H1 (cell line): ENCODE results near the gene IGSF9B. TPM values are rescaled to one million over a fixed set of nuclear protein-coding genes. Genes with fewer than 3 reads are reported as not detected.

Experiments
- CTCF ChIA-PET: fragments of 300-600 bp; sonication (Branson Sonifier 250); formaldehyde crosslinking; loops from one replicate; lab custom pipeline; 2021; ENCODE audit not compliant: partially characterized antibody; lab: Charles Lee
- POLR2A ChIA-PET: fragments of 300-600 bp; sonication (Branson Sonifier 250); formaldehyde crosslinking; loops from one replicate; lab custom pipeline; 2021; ENCODE audit warnings: inconsistent platforms; ENCODE audit not compliant: partially characterized antibody; lab: Charles Lee
- DNase-seq, 2 experiments: peaks; one replicate each; pipeline versions ENCODE4 v3.0.0 to v3.0.0-alpha.2; 2010 to 2022; ENCODE audit warnings: low spot score in 2 of 2, low read depth in 1 of 2, mixed read lengths in 1 of 2
- FAIRE-seq: peaks from 2 replicates; lab custom pipeline; 2011; peaks lifted over from hg19 to GRCh38; lab: Jason Lieb, UNC
- H2AFZ ChIP-seq: 2 replicates; pipeline ENCODE4 v1.8.1; 2012; ENCODE audit warnings: low read length, inconsistent platforms
- H2AK5ac ChIP-seq: 2 replicates; pipeline ENCODE4 v1.6.1; 2013; ENCODE audit warnings: low read depth, low read length
- H2BK120ac ChIP-seq: replicated peaks from 2 replicates; pipeline ENCODE3; 2013; ENCODE audit warnings: low read depth, low read length, inconsistent platforms
- H2BK12ac ChIP-seq: 2 replicates; pipeline ENCODE4 v1.6.1; 2013; ENCODE audit warnings: low read depth, low read length
- H2BK15ac ChIP-seq: 2 replicates; pipeline ENCODE4 v1.6.1; 2013; ENCODE audit warnings: low read length
- H2BK20ac ChIP-seq: 2 replicates; pipeline ENCODE4 v1.6.1; 2013; ENCODE audit warnings: low read length
- H2BK5ac ChIP-seq: 2 replicates; pipeline ENCODE4 v1.6.1; 2013; ENCODE audit warnings: low read depth, low read length
- H3K14ac ChIP-seq: 2 replicates; pipeline ENCODE4 v1.6.1; 2013; ENCODE audit warnings: inconsistent platforms; ENCODE audit not compliant: insufficient read length
- H3K18ac ChIP-seq: 2 replicates; pipeline ENCODE4 v1.6.1; 2013; ENCODE audit warnings: low read length; ENCODE audit errors: extremely low read depth
- H3K23ac ChIP-seq: 2 replicates; pipeline ENCODE4 v1.6.1; 2013; ENCODE audit warnings: inconsistent platforms; ENCODE audit not compliant: insufficient read length
- H3K23me2 ChIP-seq: 2 replicates; pipeline ENCODE4 v1.6.1; 2013; ENCODE audit warnings: low read depth, low read length
- H3K27ac ChIP-seq: 2 replicates; pipeline ENCODE4 v1.6.1; 2011; ENCODE audit warnings: low read depth, low read length, inconsistent platforms
- H3K27me3 ChIP-seq, 4 experiments: replicated peaks in 1 of 4; 1 replicate in 1 of 4; 2 replicates in 3 of 4; pipeline versions ENCODE4 v1.6.1 to v1.8.1; 2011 to 2013; ENCODE audit warnings: low read length in 3 of 4, mild to moderate bottlenecking in 3 of 4, inconsistent platforms in 2 of 4, mixed read lengths in 2 of 4, moderate library complexity in 1 of 4; ENCODE audit not compliant: control insufficient read depth in 3 of 4, insufficient read depth in 3 of 4; ENCODE audit errors: extremely low read depth in 1 of 4
- H3K36me3 ChIP-seq, 4 experiments: 2 replicates each; pipeline versions ENCODE4 v1.6.1 to v1.8.1; 2011 to 2013; ENCODE audit warnings: mild to moderate bottlenecking in 4 of 4, low read length in 3 of 4, moderate library complexity in 2 of 4, control low read depth in 1 of 4, inconsistent platforms in 1 of 4; ENCODE audit not compliant: insufficient read depth in 4 of 4, control insufficient read depth in 2 of 4
- H3K4ac ChIP-seq: replicated peaks from 2 replicates; pipeline ENCODE3; 2013; ENCODE audit warnings: low read length, low read depth, mixed read lengths, inconsistent platforms; ENCODE audit not compliant: insufficient read length
- H3K4me1 ChIP-seq, 4 experiments: replicated peaks in 1 of 4; 1 replicate in 1 of 4; 2 replicates in 3 of 4; pipeline versions ENCODE4 v1.6.1 to v1.8.1; 2011 to 2013; ENCODE audit warnings: low read length in 3 of 4, inconsistent platforms in 2 of 4, mixed read lengths in 1 of 4; ENCODE audit not compliant: insufficient read depth in 4 of 4, control insufficient read depth in 3 of 4
- H3K4me2 ChIP-seq, 2 experiments: 2 replicates each; pipeline versions ENCODE4 v1.6.1 to v1.8.1; 2011 to 2013; ENCODE audit warnings: low read depth in 2 of 2, low read length in 2 of 2, control low read depth in 1 of 2, inconsistent platforms in 1 of 2, mild to moderate bottlenecking in 1 of 2; ENCODE audit not compliant: insufficient read depth in 1 of 2
- H3K4me3 ChIP-seq, 4 experiments: fragments of 200-600, 300-600 bp in 1 of 4; sonication (generic), shearing (Covaris generic), sonication (Bioruptor Twin) in 1 of 4; 2 replicates each; pipeline versions ENCODE4 v1.5.1 to v1.8.1; 2011 to 2016; ENCODE audit warnings: low read length in 4 of 4, low read depth in 3 of 4, control low read depth in 2 of 4, inconsistent platforms in 2 of 4, mild to moderate bottlenecking in 2 of 4, mixed read lengths in 1 of 4, moderate library complexity in 1 of 4; ENCODE audit not compliant: insufficient read depth in 2 of 4; ENCODE audit errors: extremely low read depth in 1 of 4
- H3K56ac ChIP-seq: replicated peaks from 2 replicates; pipeline ENCODE3; 2013; ENCODE audit warnings: low read depth, mild to moderate bottlenecking, mixed read lengths, low read length, inconsistent platforms; ENCODE audit not compliant: insufficient read length
- H3K79me1 ChIP-seq: 2 replicates; pipeline ENCODE4 v1.6.1; 2013; ENCODE audit warnings: low read depth, low read length, control low read depth
- H3K79me2 ChIP-seq, 2 experiments: 2 replicates each; pipeline versions ENCODE4 v1.6.1 to v1.8.1; 2012 to 2013; ENCODE audit warnings: low read length in 2 of 2, mild to moderate bottlenecking in 2 of 2, inconsistent platforms in 1 of 2; ENCODE audit not compliant: insufficient read depth in 2 of 2, control insufficient read depth in 1 of 2
- H3K9ac ChIP-seq, 4 experiments: replicated peaks in 1 of 4; 1 replicate in 1 of 4; 2 replicates in 3 of 4; pipeline versions ENCODE4 v1.6.1 to v1.8.1; 2011 to 2013; ENCODE audit warnings: low read depth in 3 of 4, low read length in 3 of 4, control low read depth in 2 of 4, mild to moderate bottlenecking in 2 of 4, moderate library complexity in 2 of 4, inconsistent platforms in 1 of 4; ENCODE audit errors: extremely low read depth in 1 of 4
- H3K9me3 ChIP-seq, 2 experiments: 2 replicates each; pipeline versions ENCODE4 v1.6.1 to v1.8.1; 2012 to 2013; ENCODE audit warnings: mild to moderate bottlenecking in 2 of 2, moderate library complexity in 2 of 2, control low read depth in 1 of 2, inconsistent platforms in 1 of 2, low read depth in 1 of 2, low read length in 1 of 2, mixed read lengths in 1 of 2; ENCODE audit not compliant: insufficient read depth in 2 of 2
- H4K20me1 ChIP-seq, 2 experiments: replicated peaks in 1 of 2; 2 replicates each; pipeline versions ENCODE3 to v1.8.1; 2011 to 2013; ENCODE audit warnings: inconsistent platforms in 2 of 2, low read length in 2 of 2, mild to moderate bottlenecking in 1 of 2; ENCODE audit not compliant: insufficient read depth in 2 of 2, control insufficient read depth in 1 of 2
- H4K5ac ChIP-seq: 2 replicates; pipeline ENCODE4 v1.6.1; 2013; ENCODE audit warnings: low read length, low read depth, mixed read lengths, inconsistent platforms; ENCODE audit not compliant: insufficient read length
- H4K8ac ChIP-seq: 2 replicates; pipeline ENCODE4 v1.8.0; 2013; ENCODE audit warnings: mild to moderate bottlenecking, moderate library complexity, low read length, inconsistent platforms; ENCODE audit not compliant: insufficient read depth; ENCODE audit errors: extremely low read depth
- H4K91ac ChIP-seq: replicated peaks from 2 replicates; pipeline ENCODE3; 2013; ENCODE audit warnings: low read length, mixed read lengths, inconsistent platforms; ENCODE audit not compliant: insufficient read length
- RFX5 ChIP-seq: IDR thresholded peaks from 2 replicates; pipeline ENCODE4 v1.6.1; 2011; ENCODE audit warnings: low read depth, low read length, improper control_type of control experiment, borderline replicate concordance
- WGBS, 2 experiments: shearing (Covaris generic) in 1 of 2; methylation state at CpG; one replicate each; pipeline versions ENCODE4 v1.1.6 to v1.1.7; 2013 to 2015; ENCODE audit warnings: low lambda C conversion rate in 2 of 2, mixed read lengths in 2 of 2, inconsistent platforms in 1 of 2, low coverage in 1 of 2, missing lambda C conversion rate in 1 of 2; ENCODE audit not compliant: insufficient replicate concordance in 2 of 2, insufficient coverage in 1 of 2, insufficient read length in 1 of 2; ENCODE audit errors: extremely low coverage in 1 of 2, missing lambda C conversion rate in 1 of 2; 5-methylcytosine and 5-hydroxymethylcytosine counted together
- polyA plus RNA-seq, 7 experiments: library from polyadenylated mRNA; depleted of rRNA in 3 of 7; stranded (reverse) in 5 of 7; unstranded in 2 of 7; fragments of >200 nt in 5 of 7; fragments of 200-250 nt in 2 of 7; gene quantifications; 1 replicate in 5 of 7; 2 replicates in 1 of 7; 4 replicates in 1 of 7; pipeline versions ENCODE4 v1.2.1 to v1.2.3, GENCODE V29; 2011 to 2013; ENCODE audit warnings: missing spikeins in 2 of 7, mixed read lengths in 2 of 7
- total RNA-seq: library from RNA; stranded (reverse); fragmentation: NEBNext Ultra II Directional; extraction: Animal tissue kit (Norgen Biotek cat#: 25700); gene quantifications from 2 replicates; pipeline ENCODE4 v1.2.1, GENCODE V29; 2021

The IGSF9B gene
- total and polyA plus RNA-seq, 2 of the 8 experiments (the other 6 are each of a cell fraction or from before 2014, with no cell fraction given) = 16.5 to 49.2 TPM

DNA sequence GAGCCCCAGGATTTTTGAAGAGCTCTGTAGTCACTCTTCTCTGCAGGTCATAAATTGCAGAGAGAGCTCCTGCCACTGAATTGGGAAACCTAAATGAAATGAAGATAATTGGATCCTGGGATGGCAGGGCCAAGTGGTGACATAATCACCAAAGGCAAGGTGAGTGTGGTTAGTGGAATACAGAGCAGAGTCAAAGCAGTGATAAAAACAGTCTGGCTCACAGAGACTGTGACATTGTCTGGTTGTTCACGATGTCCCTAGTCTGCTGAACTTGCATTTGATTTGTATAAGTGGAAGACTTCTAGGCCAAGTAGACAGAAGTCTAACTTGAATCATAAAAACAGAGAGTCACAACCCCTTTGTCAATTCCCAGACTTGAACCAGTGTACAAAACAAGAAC, 84.6 kb downstream of the IGSF9B start:
- Histone ChIP-seq H3K9me3 (peaks cover 0 to 7% of the 10 kb centered on the region in 2 experiments; a peak in 1 of 4 replicates), H3K36me3 (no peaks in the 10 kb centered on the region), H2BK120ac (no peak overlapping the region), H3K9ac (no peak overlapping the region), H3K23ac (no peak overlapping the region), H3K79me2 (no peaks in the 10 kb centered on the region), H3K4me3 (no peak overlapping the region), H3K79me1 (no peaks in the 10 kb centered on the region), H3K4me1 (no peaks in the 10 kb centered on the region), H2BK12ac (no peak overlapping the region), H4K91ac (no peak overlapping the region), H3K56ac (no peak overlapping the region), H3K27me3 (no peaks in the 10 kb centered on the region), H2BK15ac (no peak overlapping the region), H3K27ac (no peak overlapping the region), H2AFZ (no peak overlapping the region), H3K18ac (no peak overlapping the region), H3K14ac (peak overlapping the region; percentile 31), H3K4ac (no peak overlapping the region), H2BK5ac (no peak overlapping the region), H3K4me2 (no peak overlapping the region), H4K5ac (no peak overlapping the region), H2AK5ac (no peak overlapping the region), H4K8ac (no peak overlapping the region), H4K20me1 (no peaks in the 10 kb centered on the region), H3K23me2 (no peaks in the 10 kb centered on the region), H2BK20ac (no peak overlapping the region)
- CTCF ChIA-PET = no interaction called here
- POLR2A ChIA-PET = no interaction called here
- DNase-seq (no peak), FAIRE-seq (no peak)
- WGBS, 2 experiments = 0% methylated on average over 1 of the region's 1 CpG; no CpG with 5 or more reads in 1 of the 2 experiments
- TF ChIP-seq RFX5 = no peak
